HEK293 (cell line): ENCODE data around the gene MTX1.

Source experiments
- CTCF ChIA-PET: fragments of 350-600 bp; formaldehyde crosslinking; extraction: SDS; loops from one replicate; lab custom pipeline; 2021; ENCODE audit warnings: antibody characterized with exemption; lab: Yijun Ruan, JAX
- POLR2A ChIA-PET: fragments of 300-600 bp; formaldehyde crosslinking; extraction: SDS; loops from one replicate; lab custom pipeline; 2020; ENCODE audit warnings: antibody characterized with exemption, inconsistent platforms; lab: Yijun Ruan, JAX
- H3K27ac ChIP-seq: fragments of 200-500 bp; sonication (Bioruptor generic); 2 replicates; pipeline ENCODE4 v1.5.1; 2014; ENCODE audit warnings: low read depth, low read length, control low read depth, inconsistent platforms; ENCODE audit errors: extremely low read depth
- H3K36me3 ChIP-seq, 2 experiments: fragments of 200-500 bp in 1 of 2; sonication (Bioruptor generic) in 1 of 2; 1 replicate in 1 of 2; 2 replicates in 1 of 2; pipeline ENCODE4 v1.5.1; 2014 to 2017; ENCODE audit warnings: inconsistent platforms in 2 of 2, low read length in 2 of 2; ENCODE audit not compliant: control insufficient read depth in 2 of 2, insufficient read depth in 1 of 2
- H3K4me1 ChIP-seq: fragments of 200-500 bp; sonication (Bioruptor generic); 2 replicates; pipeline ENCODE4 v1.5.1; 2014; ENCODE audit warnings: mild to moderate bottlenecking, low read length, inconsistent platforms; ENCODE audit not compliant: control insufficient read depth, insufficient read depth
- H3K4me3 ChIP-seq: 2 replicates; pipeline ENCODE4 v1.5.1; 2011; ENCODE audit warnings: low read depth, mild to moderate bottlenecking, control low read depth, low read length, moderate library complexity
- H3K9me3 ChIP-seq: fragments of 200-500 bp; sonication (Bioruptor generic); 2 replicates; pipeline ENCODE4 v1.5.1; 2014; ENCODE audit warnings: low read depth, low read length, inconsistent platforms; ENCODE audit not compliant: control insufficient read depth, insufficient read depth
- EGR2 ChIP-seq: fragments of 450-650 bp; formaldehyde crosslinking; IDR thresholded peaks from 2 replicates; pipeline ENCODE4 v1.5.1; 2016; ENCODE audit warnings: low read depth, missing biosample characterization, missing genetic modification characterization
- FEZF1 ChIP-seq: fragments of 450-650 bp; formaldehyde crosslinking; IDR thresholded peaks from 2 replicates; pipeline ENCODE4 v1.5.1; 2016; ENCODE audit warnings: missing biosample characterization, missing genetic modification characterization
- GFI1B ChIP-seq: fragments of 450-650 bp; formaldehyde crosslinking; IDR thresholded peaks from 2 replicates; pipeline ENCODE4 v1.5.1; 2016; ENCODE audit warnings: missing biosample characterization, missing genetic modification characterization
- KLF8 ChIP-seq: fragments of 450-650 bp; formaldehyde crosslinking; IDR thresholded peaks from 2 replicates; pipeline ENCODE4 v1.5.1; 2016; ENCODE audit warnings: missing biosample characterization, missing genetic modification characterization
- PRDM1 ChIP-seq: fragments of 450-650 bp; formaldehyde crosslinking; IDR thresholded peaks from 2 replicates; pipeline ENCODE4; 2016; ENCODE audit warnings: missing biosample characterization, missing genetic modification characterization
- SP2 ChIP-seq: fragments of 450-650 bp; formaldehyde crosslinking; IDR thresholded peaks from 2 replicates; pipeline ENCODE4 v1.5.1; 2016; ENCODE audit warnings: missing biosample characterization, missing genetic modification characterization
- YY2 ChIP-seq: fragments of 450-650 bp; formaldehyde crosslinking; IDR thresholded peaks from 2 replicates; pipeline ENCODE4 v1.5.1; 2016; ENCODE audit warnings: missing biosample characterization, missing genetic modification characterization
- ZNF121 ChIP-seq: fragments of 450-650 bp; formaldehyde crosslinking; IDR thresholded peaks from 2 replicates; pipeline ENCODE4 v1.5.1; 2016; ENCODE audit warnings: missing biosample characterization, missing genetic modification characterization
- ZNF266 ChIP-seq: fragments of 450-650 bp; formaldehyde crosslinking; IDR thresholded peaks from 2 replicates; pipeline ENCODE4 v1.5.1; 2016; ENCODE audit warnings: missing biosample characterization, missing genetic modification characterization, low read depth
- ZNF280C ChIP-seq: fragments of 450-650 bp; formaldehyde crosslinking; IDR thresholded peaks from 2 replicates; pipeline ENCODE4 v1.5.1; 2016; ENCODE audit warnings: missing biosample characterization, missing genetic modification characterization
- ZNF362 ChIP-seq: fragments of 450-650 bp; formaldehyde crosslinking; IDR thresholded peaks from 2 replicates; pipeline ENCODE4 v1.5.1; 2016; ENCODE audit warnings: missing biosample characterization, missing genetic modification characterization
- ZNF391 ChIP-seq: fragments of 450-650 bp; formaldehyde crosslinking; IDR thresholded peaks from 2 replicates; pipeline ENCODE4 v1.5.1; 2016; ENCODE audit warnings: low read depth, missing biosample characterization, missing genetic modification characterization, borderline replicate concordance
- ZNF623 ChIP-seq: fragments of 450-650 bp; formaldehyde crosslinking; IDR thresholded peaks from 2 replicates; pipeline ENCODE4 v1.5.1; 2016; ENCODE audit warnings: missing biosample characterization, missing genetic modification characterization
- ZNF658 ChIP-seq: fragments of 450-650 bp; formaldehyde crosslinking; IDR thresholded peaks from 2 replicates; pipeline ENCODE4; 2016; ENCODE audit warnings: missing biosample characterization, missing genetic modification characterization
- ZNF843 ChIP-seq: fragments of 450-650 bp; formaldehyde crosslinking; IDR thresholded peaks from 2 replicates; pipeline ENCODE4 v1.5.1; 2016; ENCODE audit warnings: missing biosample characterization, missing genetic modification characterization
- TF ChIP-seq, protein P1 (sequence below): fragments of 450-650 bp; formaldehyde crosslinking; conservative IDR thresholded peaks from 2 replicates; pipeline ENCODE4 v1.5.1; 2016; ENCODE audit warnings: low read depth, missing biosample characterization, missing genetic modification characterization

The MTX1 gene

DNA sequence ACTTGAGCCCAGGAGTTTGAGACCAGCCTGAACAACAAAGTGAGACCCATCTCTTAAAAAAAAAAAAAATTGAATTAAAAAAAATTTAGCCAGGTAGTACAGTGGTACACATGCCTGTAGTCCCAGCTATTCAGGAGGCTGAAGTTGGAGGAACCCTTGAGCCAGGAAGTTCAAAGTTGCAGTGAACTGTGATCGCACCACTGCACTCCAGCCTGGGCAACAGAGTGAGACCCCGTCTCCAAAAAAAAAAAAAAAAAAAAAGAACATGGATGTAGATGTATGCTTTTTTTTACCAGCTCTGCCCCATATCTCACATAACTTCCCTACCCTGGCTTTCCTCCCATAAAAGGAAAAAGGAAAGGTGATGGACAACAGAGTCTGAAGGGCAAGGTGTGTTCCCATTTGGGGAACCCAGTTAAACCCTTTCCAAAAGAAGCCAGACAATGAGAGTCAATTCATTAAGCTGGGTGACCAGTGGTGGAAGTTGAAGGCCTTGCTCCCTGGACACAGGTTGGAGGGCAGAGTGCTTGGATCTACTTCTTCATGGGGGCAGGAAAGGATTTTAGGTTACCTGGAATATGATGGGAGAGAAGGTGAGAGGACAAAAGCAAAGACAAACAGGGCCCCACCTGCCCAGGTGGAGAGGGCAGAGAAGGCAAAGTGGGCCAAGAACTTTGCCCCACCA, 38.3 kb upstream of the MTX1 start:
- TF ChIP-seq ZNF362 (tag by site-specific recombination) (peak; percentile 60; the same call in 1 of the 2 replicates), ZNF391 (no peak), ZNF121 (tag by site-specific recombination) (peak; percentile 64), KLF8 (tag by site-specific recombination) (no peak), ZNF266 (tag by site-specific recombination) (no peak)
- Histone ChIP-seq H3K9me3 (no peaks in the 10 kb centered on the region), H3K27ac (no peak overlapping the region), H3K36me3 (peaks cover 5 to 31% of the 10 kb centered on the region in 2 experiments; a peak in 2 of 3 replicates), H3K4me1 (no peaks in the 10 kb centered on the region; the same call in 1 of the 2 replicates), H3K4me3 (no peak overlapping the region)
- CTCF ChIA-PET, result interaction anchor here (0.6 to 12.2 kb wide), 13 partner anchors 23 to 1506 kb away, joined by 3 to 439 read pairs (median 4); partner anchors contain the start of gene DPM3
- POLR2A ChIA-PET, result interaction anchor here (1.7 kb wide), 1 partner anchor 24 kb away, joined by 3 read pairs; no protein-coding TSS in a partner anchor

GRCh38 chr1:155170806-155171205, 37.7 kb upstream of the MTX1 start:
- Histone ChIP-seq H3K27ac (no peak overlapping the region), H3K4me3 (no peak overlapping the region), H3K9me3 (no peaks in the 10 kb centered on the region), H3K4me1 (no peaks in the 10 kb centered on the region; the same call in 1 of the 2 replicates), H3K36me3 (peaks cover 5 to 31% of the 10 kb centered on the region in 2 experiments; a peak in 2 of 3 replicates)
- POLR2A ChIA-PET, result interaction anchor here (1.7 kb wide), 1 partner anchor 23 kb away, joined by 3 read pairs; no protein-coding TSS in a partner anchor
- CTCF ChIA-PET, result interaction anchor here (0.6 to 12.2 kb wide), 8 partner anchors 22 to 1506 kb away, joined by 3 to 439 read pairs (median 4); partner anchors contain the start of gene DPM3
- TF ChIP-seq ZNF658 (no peak), SP2 (tag by site-specific recombination) (no peak), ZNF623 (no peak)

- Histone ChIP-seq H3K36me3 (peaks cover 5 to 31% of the 10 kb centered on the region in 2 experiments; a peak in 2 of 3 replicates), H3K9me3 (no peaks in the 10 kb centered on the region), H3K27ac (peak overlapping the region; percentile 52; the same call in 1 of the 2 replicates), H3K4me1 (no peaks in the 10 kb centered on the region; the same call in 1 of the 2 replicates), H3K4me3 (peak overlapping the region; percentile 70)
- ChIA-PET POLR2A (interaction anchor here (0.8 to 3.1 kb wide), 11 partner anchors 22 to 121 kb away, joined by 3 to 17 read pairs (median 6); partner anchors contain the start of genes ADAM15, CLK2, EFNA1 and SLC50A1), CTCF (interaction anchor here (0.5 to 12.2 kb wide), 26 partner anchors 8 to 424 kb away, joined by 3 to 439 read pairs (median 7); partner anchors contain the start of genes EFNA1, MTX1, SLC50A1 and THBS3)
- TF ChIP-seq PRDM1 (0 out of 2 replicates have a peak, but pooled peaks have one; percentile 8), ZNF280C (tag by site-specific recombination) (no peak), YY2 (no peak), GFI1B (no peak), ZNF843 (tag by site-specific recombination) (no peak), FEZF1 (tag by site-specific recombination) (no peak), EGR2 (peak; percentile 48; the same call in 1 of the 2 replicates)
- TF ChIP-seq, protein P1, sequence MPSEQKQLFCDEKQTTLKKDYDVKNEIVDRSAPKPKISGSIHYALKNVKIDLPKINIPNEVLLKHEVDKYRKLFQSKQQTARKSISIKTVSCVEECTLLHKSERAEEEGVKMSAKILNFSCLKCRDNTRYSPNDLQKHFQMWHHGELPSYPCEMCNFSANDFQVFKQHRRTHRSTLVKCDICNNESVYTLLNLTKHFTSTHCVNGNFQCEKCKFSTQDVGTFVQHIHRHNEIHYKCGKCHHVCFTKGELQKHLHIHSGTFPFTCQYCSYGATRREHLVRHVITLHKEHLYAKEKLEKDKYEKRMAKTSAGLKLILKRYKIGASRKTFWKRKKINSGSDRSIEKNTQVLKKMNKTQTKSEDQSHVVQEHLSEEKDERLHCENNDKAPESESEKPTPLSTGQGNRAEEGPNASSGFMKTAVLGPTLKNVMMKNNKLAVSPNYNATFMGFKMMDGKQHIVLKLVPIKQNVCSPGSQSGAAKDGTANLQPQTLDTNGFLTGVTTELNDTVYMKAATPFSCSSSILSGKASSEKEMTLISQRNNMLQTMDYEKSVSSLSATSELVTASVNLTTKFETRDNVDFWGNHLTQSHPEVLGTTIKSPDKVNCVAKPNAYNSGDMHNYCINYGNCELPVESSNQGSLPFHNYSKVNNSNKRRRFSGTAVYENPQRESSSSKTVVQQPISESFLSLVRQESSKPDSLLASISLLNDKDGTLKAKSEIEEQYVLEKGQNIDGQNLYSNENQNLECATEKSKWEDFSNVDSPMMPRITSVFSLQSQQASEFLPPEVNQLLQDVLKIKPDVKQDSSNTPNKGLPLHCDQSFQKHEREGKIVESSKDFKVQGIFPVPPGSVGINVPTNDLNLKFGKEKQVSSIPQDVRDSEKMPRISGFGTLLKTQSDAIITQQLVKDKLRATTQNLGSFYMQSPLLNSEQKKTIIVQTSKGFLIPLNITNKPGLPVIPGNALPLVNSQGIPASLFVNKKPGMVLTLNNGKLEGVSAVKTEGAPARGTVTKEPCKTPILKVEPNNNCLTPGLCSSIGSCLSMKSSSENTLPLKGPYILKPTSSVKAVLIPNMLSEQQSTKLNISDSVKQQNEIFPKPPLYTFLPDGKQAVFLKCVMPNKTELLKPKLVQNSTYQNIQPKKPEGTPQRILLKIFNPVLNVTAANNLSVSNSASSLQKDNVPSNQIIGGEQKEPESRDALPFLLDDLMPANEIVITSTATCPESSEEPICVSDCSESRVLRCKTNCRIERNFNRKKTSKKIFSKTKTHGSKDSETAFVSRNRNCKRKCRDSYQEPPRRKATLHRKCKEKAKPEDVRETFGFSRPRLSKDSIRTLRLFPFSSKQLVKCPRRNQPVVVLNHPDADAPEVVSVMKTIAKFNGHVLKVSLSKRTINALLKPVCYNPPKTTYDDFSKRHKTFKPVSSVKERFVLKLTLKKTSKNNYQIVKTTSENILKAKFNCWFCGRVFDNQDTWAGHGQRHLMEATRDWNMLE, result no peak
These were observed 36.4 kb upstream of the MTX1 start for GRCh38 chr1:155171836-155172731.
